Measurements from ENCODE around the gene KRTAP5-2. TPM values are rescaled to one million over a fixed set of nuclear protein-coding genes. Genes with fewer than 3 reads are reported as not detected.

The KRTAP5-2 gene
- total RNA-seq, 4 donors from 2014 or later = not detected

DNA sequence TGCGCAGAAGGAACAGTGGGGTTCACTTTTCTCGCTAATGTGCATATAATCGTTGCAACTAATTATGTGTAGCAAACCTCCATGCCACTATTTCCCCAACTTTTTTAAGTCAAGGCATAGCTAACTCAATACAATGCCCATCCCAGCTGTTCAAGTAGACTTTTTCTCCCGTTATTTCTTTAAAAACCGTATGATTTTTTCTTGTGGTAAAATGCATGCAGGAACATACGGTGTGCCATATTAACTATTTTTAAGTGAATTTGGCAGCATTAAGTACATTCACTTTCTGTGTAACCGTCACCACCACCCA lies 23.2 kb downstream of the KRTAP5-2 start:
- DNase-seq = no peak

GRCh38 chr11:1574238-1574932 lies 23.7 kb downstream of the KRTAP5-2 start:
- peaks cover 22 to 46% (median 28%) of the 10 kb centered on the region in 3 donors for H3K4me1 ChIP-seq
- WGBS, 2 donors = 0% methylated on average over 2 to 16 of the region's 64 CpGs
- H3K9me3 ChIP-seq = peaks cover 0 to 11% (median 5%) of the 10 kb centered on the region in 3 donors
- peaks cover 0 to 69% (median 7%) of the 10 kb centered on the region in 4 donors for H3K27me3 ChIP-seq
- DNase-seq = no peak
- H3K4me3 ChIP-seq = peak overlapping the region; percentile 15 to 71 (median 40)
- peak overlapping the region in 3 of 4 donors; percentile 65 to 80 (median 68) for H3K27ac ChIP-seq
- no peaks in the 10 kb centered on the region for H3K36me3 ChIP-seq
- TF ChIP-seq CTCF (IDR thresholded peaks at IDR 0.05) = peak; percentile 58 to 92 (median 83)
- TF ChIP-seq POLR2A (IDR thresholded peaks at IDR 0.05) = no peak
- intact Hi-C loops (cut with DNase I) = loop anchor here (10.0 kb wide), 1 partner anchor 370 kb away; no protein-coding TSS in a partner anchor

More for the DNA sequence above, 23.2 kb downstream of the KRTAP5-2 start:
- intact Hi-C loops (cut with DNase I) = loop anchor here (10.0 kb wide), 1 partner anchor 370 kb away; no protein-coding TSS in a partner anchor
- peaks cover 22 to 46% (median 28%) of the 10 kb centered on the region in 3 donors for H3K4me1 ChIP-seq
- peaks cover 0 to 11% (median 5%) of the 10 kb centered on the region in 3 donors for H3K9me3 ChIP-seq
- TF ChIP-seq POLR2A (IDR thresholded peaks at IDR 0.05) (no peak), CTCF (IDR thresholded peaks at IDR 0.05) (no peak)
- H3K27ac ChIP-seq = peak overlapping the region in 1 of 4 donors; percentile 80
- H3K27me3 ChIP-seq = peaks cover 0 to 64% (median 7%) of the 10 kb centered on the region in 4 donors
- 10 to 16% methylated on average over 7 of the region's 7 CpGs for WGBS, 2 donors
- H3K36me3 ChIP-seq = no peaks in the 10 kb centered on the region
- H3K4me3 ChIP-seq = no peak overlapping the region

- Histone ChIP-seq H3K27ac (peak overlapping the region; percentile 39 to 80 (median 66)), H3K4me3 (peak overlapping the region in 3 of 4 donors; percentile 36 to 71 (median 45)), H3K36me3 (no peaks in the 10 kb centered on the region), H3K4me1 (peaks cover 22 to 49% (median 28%) of the 10 kb centered on the region in 3 donors), H3K27me3 (peaks cover 0 to 69% (median 7%) of the 10 kb centered on the region in 4 donors), H3K9me3 (peaks cover 0 to 11% (median 5%) of the 10 kb centered on the region in 3 donors)
- WGBS, 2 donors = 4 to 7% methylated on average over 5 to 7 of the region's 7 CpGs
- intact Hi-C loops (cut with DNase I) = loop anchor here (10.0 kb wide), 1 partner anchor 369 kb away; no protein-coding TSS in a partner anchor
- DNase-seq = no peak
- TF ChIP-seq POLR2A (IDR thresholded peaks at IDR 0.05) = peak in 1 of 4 donors; percentile 10
- TF ChIP-seq CTCF (IDR thresholded peaks at IDR 0.05) = no peak
Measured at GRCh38 chr11:1573903-1574237, 24.2 kb downstream of the KRTAP5-2 start.

- intact Hi-C loops (cut with DNase I) = loop anchor here (10.0 kb wide), 1 partner anchor 368 kb away; no protein-coding TSS in a partner anchor
- peaks cover 0 to 6% (median 5%) of the 10 kb centered on the region in 3 donors for H3K9me3 ChIP-seq
- no peaks in the 10 kb centered on the region for H3K36me3 ChIP-seq
- H3K27me3 ChIP-seq = peaks cover 0 to 69% (median 7%) of the 10 kb centered on the region in 4 donors
- H3K27ac ChIP-seq = peak overlapping the region; percentile 65 to 80 (median 70)
- H3K4me1 ChIP-seq = peaks cover 22 to 52% (median 28%) of the 10 kb centered on the region in 3 donors
- 0 to 2% methylated on average over 5 to 19 of the region's 37 CpGs for WGBS, 2 donors
- DNase-seq = no peak
- H3K4me3 ChIP-seq = peak overlapping the region; percentile 36 to 71 (median 51)
- TF ChIP-seq POLR2A (IDR thresholded peaks at IDR 0.05) (no peak), CTCF (IDR thresholded peaks at IDR 0.05) (no peak)
Measured at GRCh38 chr11:1573077-1573902, 24.8 kb downstream of the KRTAP5-2 start.
